ENCODE results near the gene NOL4L. TPM values are rescaled to one million over a fixed set of nuclear protein-coding genes. Genes with fewer than 3 reads are reported as not detected.

NOL4L gene
- total RNA-seq, 4 donors from 2014 or later = 5.8 to 19.4 (median 12.8) TPM

GRCh38 chr20:32544893-32545840, 40.0 kb downstream of the NOL4L start:
- intact Hi-C loops (cut with DNase I) = no loop called here
- H3K4me3 ChIP-seq = no peak overlapping the region
- DNase-seq (ENCODE audit: extremely low spot score) = no peak
- WGBS = 85% methylated on average over 13 of the region's 13 CpGs
- no peak overlapping the region for H3K27ac ChIP-seq (replicated peaks in 1 of 4)
- no peaks in the 10 kb centered on the region for H3K9me3 ChIP-seq
- no peak for TF ChIP-seq EP300 (IDR thresholded peaks at IDR 0.05)
- no peak for TF ChIP-seq POLR2A (IDR thresholded peaks at IDR 0.05; ENCODE audit: low read depth)
- TF ChIP-seq POLR2AphosphoS5 (IDR thresholded peaks at IDR 0.05) = no peak
- TF ChIP-seq, protein P1, sequence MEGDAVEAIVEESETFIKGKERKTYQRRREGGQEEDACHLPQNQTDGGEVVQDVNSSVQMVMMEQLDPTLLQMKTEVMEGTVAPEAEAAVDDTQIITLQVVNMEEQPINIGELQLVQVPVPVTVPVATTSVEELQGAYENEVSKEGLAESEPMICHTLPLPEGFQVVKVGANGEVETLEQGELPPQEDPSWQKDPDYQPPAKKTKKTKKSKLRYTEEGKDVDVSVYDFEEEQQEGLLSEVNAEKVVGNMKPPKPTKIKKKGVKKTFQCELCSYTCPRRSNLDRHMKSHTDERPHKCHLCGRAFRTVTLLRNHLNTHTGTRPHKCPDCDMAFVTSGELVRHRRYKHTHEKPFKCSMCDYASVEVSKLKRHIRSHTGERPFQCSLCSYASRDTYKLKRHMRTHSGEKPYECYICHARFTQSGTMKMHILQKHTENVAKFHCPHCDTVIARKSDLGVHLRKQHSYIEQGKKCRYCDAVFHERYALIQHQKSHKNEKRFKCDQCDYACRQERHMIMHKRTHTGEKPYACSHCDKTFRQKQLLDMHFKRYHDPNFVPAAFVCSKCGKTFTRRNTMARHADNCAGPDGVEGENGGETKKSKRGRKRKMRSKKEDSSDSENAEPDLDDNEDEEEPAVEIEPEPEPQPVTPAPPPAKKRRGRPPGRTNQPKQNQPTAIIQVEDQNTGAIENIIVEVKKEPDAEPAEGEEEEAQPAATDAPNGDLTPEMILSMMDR (IDR thresholded peaks at IDR 0.05) = no peak
- H3K27me3 ChIP-seq = peaks cover 0 to 12% (median 0%) of the 10 kb centered on the region in 4 donors
- peaks cover 0 to under 1% (median 0%) of the 10 kb centered on the region in 4 donors for H3K4me1 ChIP-seq
- no peaks in the 10 kb centered on the region for H3K36me3 ChIP-seq

DNA sequence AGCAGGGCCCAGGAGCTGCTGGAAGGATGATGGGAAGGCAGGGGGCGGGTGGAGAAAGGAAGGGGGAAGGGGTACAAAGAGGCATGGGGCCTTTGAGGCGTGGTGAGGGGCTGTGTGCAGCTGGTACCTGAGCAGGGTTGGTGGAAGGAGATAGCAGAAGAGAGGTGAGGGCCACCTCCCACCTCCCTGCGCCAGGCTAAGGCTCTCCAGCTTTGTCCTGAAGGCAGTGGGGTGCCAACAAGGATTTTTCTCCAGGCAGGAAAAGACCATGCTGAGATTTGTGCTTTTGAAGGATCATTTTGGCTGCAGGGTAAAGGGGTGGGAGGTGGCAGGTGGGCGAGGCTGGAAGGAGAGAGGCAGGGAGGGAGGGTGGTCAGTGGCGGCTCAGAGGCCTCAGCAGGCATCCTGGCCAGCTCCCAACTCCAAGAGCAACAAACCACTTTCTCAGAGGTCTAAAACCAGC, 40.8 kb downstream of the NOL4L start:
- H3K4me1 ChIP-seq = peaks cover 0 to 7% (median 0%) of the 10 kb centered on the region in 4 donors
- no peaks in the 10 kb centered on the region for H3K36me3 ChIP-seq
- intact Hi-C loops (cut with DNase I) = no loop called here
- TF ChIP-seq POLR2A (IDR thresholded peaks at IDR 0.05; ENCODE audit: low read depth) = no peak
- TF ChIP-seq EP300 (IDR thresholded peaks at IDR 0.05) = no peak
- TF ChIP-seq POLR2AphosphoS5 (IDR thresholded peaks at IDR 0.05) = no peak
- TF ChIP-seq, protein P1 (IDR thresholded peaks at IDR 0.05) = no peak
- 96% methylated on average over 5 of the region's 5 CpGs for WGBS
- no peak overlapping the region for H3K4me3 ChIP-seq
- H3K27ac ChIP-seq (replicated peaks in 1 of 4) = no peak overlapping the region
- no peaks in the 10 kb centered on the region for H3K9me3 ChIP-seq
- DNase-seq (ENCODE audit: extremely low spot score) = no peak
- H3K27me3 ChIP-seq = peaks cover 0 to 17% (median 0%) of the 10 kb centered on the region in 4 donors

DNA sequence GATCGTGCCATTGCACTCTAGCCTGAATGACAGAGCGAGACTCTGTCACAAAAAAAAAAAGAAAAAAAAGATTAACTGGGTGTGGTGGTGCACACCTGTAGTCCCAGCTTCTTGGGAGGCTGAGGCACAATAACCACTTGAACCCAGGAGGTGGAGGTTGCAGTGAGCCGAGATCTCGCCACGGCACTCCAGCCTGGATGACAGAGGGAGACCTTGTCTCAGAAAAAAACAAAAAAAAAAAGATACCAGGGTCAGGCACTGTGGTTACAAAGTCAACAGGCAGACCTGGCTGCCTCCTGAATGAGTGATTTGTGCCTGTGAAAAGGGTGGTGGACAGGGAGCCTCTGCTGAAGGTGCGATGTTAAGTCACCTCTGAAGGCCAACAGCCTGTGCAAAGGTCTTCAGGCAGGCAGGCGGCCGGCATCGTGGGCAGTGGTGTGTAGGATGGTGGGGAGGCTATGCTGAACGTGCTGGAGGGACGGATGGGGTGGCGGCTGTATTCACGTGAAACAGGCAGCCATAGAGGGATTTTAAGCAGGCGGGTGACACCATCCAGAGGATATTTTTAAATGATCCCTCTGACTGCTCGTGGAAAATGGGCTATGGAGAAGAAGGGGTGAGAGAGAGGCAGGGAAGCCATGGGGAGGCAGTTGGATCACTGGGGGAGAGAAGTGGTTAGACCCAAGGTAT, 41.4 kb downstream of the NOL4L start:
- 95% methylated on average over 15 of the region's 15 CpGs for WGBS
- Histone ChIP-seq H3K4me1 (peaks cover 3 to 13% (median 6%) of the 10 kb centered on the region in 4 donors), H3K27me3 (peaks cover 0 to 18% (median 0%) of the 10 kb centered on the region in 4 donors), H3K4me3 (no peak overlapping the region), H3K27ac (replicated peaks in 1 of 4) (no peak overlapping the region), H3K9me3 (no peaks in the 10 kb centered on the region), H3K36me3 (no peaks in the 10 kb centered on the region)
- no peak for TF ChIP-seq POLR2AphosphoS5 (IDR thresholded peaks at IDR 0.05)
- no peak for TF ChIP-seq EP300 (IDR thresholded peaks at IDR 0.05)
- TF ChIP-seq, protein P1 (IDR thresholded peaks at IDR 0.05) = no peak
- no peak for TF ChIP-seq POLR2A (IDR thresholded peaks at IDR 0.05; ENCODE audit: low read depth)
- DNase-seq (ENCODE audit: extremely low spot score) = no peak
- intact Hi-C loops (cut with DNase I) = no loop called here

GRCh38 chr20:32542259-32542615, 42.9 kb downstream of the NOL4L start:
- no peak for DNase-seq (ENCODE audit: extremely low spot score)
- Histone ChIP-seq H3K27ac (replicated peaks in 1 of 4) (no peak overlapping the region), H3K9me3 (no peaks in the 10 kb centered on the region), H3K4me3 (no peak overlapping the region), H3K36me3 (no peaks in the 10 kb centered on the region), H3K27me3 (peaks cover 0 to 31% (median 0%) of the 10 kb centered on the region in 4 donors), H3K4me1 (peaks cover 9 to 27% (median 20%) of the 10 kb centered on the region in 4 donors)
- TF ChIP-seq EP300 (IDR thresholded peaks at IDR 0.05) = no peak
- intact Hi-C loops (cut with DNase I) = no loop called here
- 95% methylated on average over 6 of the region's 6 CpGs for WGBS
